ENCODE results near the gene SRPK2. TPM values are rescaled to one million over a fixed set of nuclear protein-coding genes. Genes with fewer than 3 reads are reported as not detected.

Gene SRPK2
- total and polyA plus RNA-seq, 2 of the 8 experiments (the other 6 are each of a cell fraction or from before 2014, with no cell fraction given): 10.0 to 47.1 TPM

DNA sequence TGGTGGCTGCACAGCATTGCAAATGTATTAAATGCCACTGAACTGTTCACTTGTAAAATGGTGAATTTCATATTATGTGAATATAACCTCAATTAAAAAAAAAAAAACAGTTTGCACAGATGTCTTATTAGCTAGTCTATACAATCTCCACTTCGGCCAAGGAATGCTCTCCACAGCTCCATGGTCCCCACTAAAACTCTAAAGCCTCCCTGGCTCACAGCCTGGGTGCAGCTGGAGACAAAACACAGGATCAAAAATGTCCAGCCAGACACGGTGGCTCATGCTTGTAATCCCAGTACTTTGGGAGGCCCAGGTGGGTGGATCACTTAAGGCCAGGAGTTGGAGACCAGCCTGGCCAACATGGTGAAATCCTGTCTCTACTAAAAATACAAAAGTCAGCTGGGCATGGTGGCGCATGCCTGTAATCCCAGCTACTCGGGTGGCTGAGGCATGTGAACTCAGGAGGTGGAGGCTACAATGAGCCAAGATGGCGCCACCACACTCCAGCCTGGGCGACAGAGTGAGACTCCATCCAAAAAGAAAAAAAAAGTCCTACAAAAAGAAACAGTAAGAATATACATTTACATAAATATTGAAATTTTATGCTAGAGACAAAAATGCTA lies 66.0 kb downstream of the SRPK2 start (continued):
- TF ChIP-seq USF2 (IDR thresholded peaks at IDR 0.05; ENCODE audit: low read length): no peak
